A549 (cell line): Measurements from ENCODE around the gene LDLRAP1. TPM values are rescaled to one million over a fixed set of nuclear protein-coding genes. Genes with fewer than 3 reads are reported as not detected.

ENCODE experiments used
- ATAC-seq, 2 experiments: fragments of 200-7000 bp in 1 of 2; fragments of >200 bp in 1 of 2; cut with Nextera tagmentation in 1 of 2; cut with Tn5 transposase in 1 of 2; 3 replicates each; pipeline versions ENCODE4 v1.8.0 to v1.9.1; 2018 to 2020; ENCODE audit warnings: mild to moderate bottlenecking in 1 of 2, moderate library complexity in 1 of 2
- CTCF ChIA-PET: fragments of 300-600 bp; sonication (Branson Sonifier 250); formaldehyde crosslinking; extraction: SDS; loops from one replicate; lab custom pipeline; 2021; ENCODE audit warnings: antibody characterized with exemption, inconsistent platforms; lab: Yijun Ruan, JAX
- POLR2A ChIA-PET: fragments of 350-600 bp; formaldehyde crosslinking; extraction: SDS; loops from one replicate; lab custom pipeline; 2021; ENCODE audit warnings: antibody characterized with exemption, inconsistent platforms; lab: Yijun Ruan, JAX
- DNase-seq, 2 experiments: peaks; one replicate each; pipeline versions ENCODE4 v3.0.0 to v3.0.0-alpha.2; 2011 to 2016; ENCODE audit warnings: low read depth in 1 of 2, low spot score in 1 of 2
- FAIRE-seq: peaks from 2 replicates; lab custom pipeline; 2011; peaks lifted over from hg19 to GRCh38; lab: Jason Lieb, UNC
- H3K27ac ChIP-seq, 2 experiments: fragments of >200 bp; sonication (Bioruptor Twin); formaldehyde crosslinking; 3 replicates each; pipeline ENCODE4 v1.5.1; 2016 to 2017
- H3K4me1 ChIP-seq: fragments of >200 bp; sonication (Bioruptor Twin); formaldehyde crosslinking; 3 replicates; pipeline ENCODE4 v1.6.1; 2016
- H3K4me2 ChIP-seq: fragments of >200 bp; sonication (Bioruptor Twin); formaldehyde crosslinking; 3 replicates; pipeline ENCODE4 v1.6.1; 2016
- H3K4me3 ChIP-seq: fragments of >200 bp; sonication (Bioruptor Twin); formaldehyde crosslinking; 3 replicates; pipeline ENCODE4 v1.5.1; 2016
- H3K9me3 ChIP-seq: fragments of >200 bp; sonication (Bioruptor Twin); formaldehyde crosslinking; 3 replicates; pipeline ENCODE4 v1.6.1; 2016
- BCL3 ChIP-seq: fragments of >200 bp; sonication (Bioruptor Twin); formaldehyde crosslinking; IDR thresholded peaks from 3 replicates; pipeline ENCODE4 v1.6.1; 2016
- BHLHE40 ChIP-seq: IDR thresholded peaks from 2 replicates; pipeline ENCODE4 v1.6.1; 2012; ENCODE audit warnings: low read depth, low read length, inconsistent platforms
- CBX8 ChIP-seq: fragments of 200-600 bp; sonication (generic); IDR thresholded peaks from 2 replicates; pipeline ENCODE4 v1.6.1; 2016
- CHD4 ChIP-seq: fragments of 200-600 bp; sonication (generic); IDR thresholded peaks from 2 replicates; pipeline ENCODE4 v1.6.1; 2016; ENCODE audit warnings: antibody characterized with exemption, mild to moderate bottlenecking, borderline replicate concordance
- CTCF ChIP-seq: fragments of >200 bp; sonication (Bioruptor Twin); formaldehyde crosslinking; IDR thresholded peaks from 3 replicates; pipeline ENCODE4 v1.5.1; 2016
- EHF ChIP-seq: fragments of 250-450 bp; sonication (Bioruptor Pico); IDR thresholded peaks from 2 replicates; pipeline ENCODE4 v1.5.0; 2020; ENCODE audit warnings: mild to moderate bottlenecking
- EHMT2 ChIP-seq: fragments of 200-600 bp; sonication (generic); IDR thresholded peaks from 2 replicates; pipeline ENCODE4 v1.6.1; 2016; ENCODE audit warnings: antibody characterized with exemption, low read depth, mild to moderate bottlenecking, moderate library complexity
- HDAC2 ChIP-seq: fragments of 200-600 bp; sonication (generic); IDR thresholded peaks from 2 replicates; pipeline ENCODE4 v1.6.1; 2016
- HMGXB4 ChIP-seq: fragments of 250-450 bp; sonication (Bioruptor Pico); IDR thresholded peaks from 2 replicates; pipeline ENCODE4 v1.5.0; 2021; ENCODE audit warnings: mild to moderate bottlenecking, moderate library complexity, borderline replicate concordance
- HOXB13 ChIP-seq: fragments of 250-450 bp; sonication (Bioruptor Pico); IDR thresholded peaks from 2 replicates; pipeline ENCODE4 v1.5.0; 2020; ENCODE audit warnings: low read depth, mild to moderate bottlenecking, moderate library complexity
- JUNB ChIP-seq: fragments of >200 bp; sonication (Bioruptor Twin); formaldehyde crosslinking; IDR thresholded peaks from 2 replicates; pipeline ENCODE4 v1.6.1; 2016
- KDM5A ChIP-seq: fragments of 200-600 bp; sonication (generic); IDR thresholded peaks from 2 replicates; pipeline ENCODE4 v1.6.1; 2016; ENCODE audit warnings: antibody characterized with exemption, mild to moderate bottlenecking
- MYC ChIP-seq: IDR thresholded peaks from 2 replicates; pipeline ENCODE4 v1.6.1; 2012; ENCODE audit warnings: mild to moderate bottlenecking, inconsistent platforms, low read length, improper control_type of control experiment, borderline replicate concordance
- PBX3 ChIP-seq: IDR thresholded peaks from 2 replicates; pipeline ENCODE4 v1.6.1; 2012
- PHF8 ChIP-seq: fragments of 200-600 bp; sonication (generic); IDR thresholded peaks from 2 replicates; pipeline ENCODE4 v1.6.1; 2016; ENCODE audit warnings: low read depth, mild to moderate bottlenecking, antibody characterized with exemption, moderate library complexity, borderline replicate concordance
- RFX5 ChIP-seq: fragments of 450-650 bp; IDR thresholded peaks from 2 replicates; pipeline ENCODE4 v1.7.1; 2014; ENCODE audit warnings: antibody characterized with exemption, mild to moderate bottlenecking, moderate library complexity
- ZC3H11A ChIP-seq: fragments of 450-650 bp; IDR thresholded peaks from 2 replicates; pipeline ENCODE4 v1.6.1; 2014; ENCODE audit warnings: antibody characterized with exemption, mild to moderate bottlenecking
- ZNF302 ChIP-seq: fragments of 250-450 bp; sonication (Bioruptor Pico); IDR thresholded peaks from 2 replicates; pipeline ENCODE4 v1.9.0; 2021; ENCODE audit warnings: inconsistent platforms, mild to moderate bottlenecking, moderate library complexity
- WGBS: methylation state at CpG from one replicate; pipeline ENCODE4 v1.1.6; 2017; ENCODE audit errors: missing lambda C conversion rate; 5-methylcytosine and 5-hydroxymethylcytosine counted together
- polyA plus RNA-seq, 4 experiments: library from polyadenylated mRNA; depleted of rRNA in 3 of 4; stranded (reverse); fragments of >200 nt; fragmentation: RNase III in 1 of 4; extraction: RNeasy Plus Mini Kit Qiagen cat#74134 plus additional on column Dnase treatment in 1 of 4; gene quantifications; 2 replicates in 3 of 4; 3 replicates in 1 of 4; pipeline ENCODE4 v1.2.3, GENCODE V29; 2011 to 2017

The LDLRAP1 gene
- polyA plus RNA-seq, 2 of the 4 experiments (the other 2 are of a cell fraction), result 7.9 to 10.1 TPM

GRCh38 chr1:25533775-25534409, 9.5 kb upstream of the LDLRAP1 start:
- no peak overlapping the region for H3K4me2 ChIP-seq
- DNase-seq (no peak), FAIRE-seq (no peak), ATAC-seq (no peak)
- TF ChIP-seq EHMT2 (no peak), RFX5 (no peak), KDM5A (no peak), CHD4 (no peak), HMGXB4 (CRISPR knock-in tag) (no peak)
- ChIA-PET CTCF (no interaction called here), POLR2A (no interaction called here)
- H3K9me3 ChIP-seq, result no peaks in the 10 kb centered on the region
- H3K4me3 ChIP-seq, result no peak overlapping the region
- no peak overlapping the region for H3K27ac ChIP-seq
- 64% methylated on average over 9 of the region's 9 CpGs for WGBS
- peaks cover 19% of the 10 kb centered on the region for H3K4me1 ChIP-seq

- Histone ChIP-seq H3K4me1 (peaks cover 19% of the 10 kb centered on the region), H3K9me3 (no peaks in the 10 kb centered on the region), H3K27ac (no peak overlapping the region), H3K4me3 (no peak overlapping the region), H3K4me2 (no peak overlapping the region)
- 82% methylated on average over 4 of the region's 4 CpGs for WGBS
- FAIRE-seq, result no peak
- CTCF ChIA-PET, result no interaction called here
- no peak for DNase-seq
- TF ChIP-seq CBX8 (no peak), PBX3 (no peak), BHLHE40 (no peak), MYC (no peak), EHF (CRISPR knock-in tag) (no peak), ZNF302 (CRISPR knock-in tag) (no peak), PHF8 (no peak), CTCF (no peak), HDAC2 (no peak), HOXB13 (CRISPR knock-in tag) (no peak), BCL3 (no peak), HMGXB4 (CRISPR knock-in tag) (no peak), JUNB (no peak), ZC3H11A (no peak)
- ATAC-seq, result no peak
- POLR2A ChIA-PET, result no interaction called here
Observed at GRCh38 chr1:25534410-25534788, 9.0 kb upstream of the LDLRAP1 start.
